IMR-90 (cell line): ENCODE data around the gene EML5. TPM values are rescaled to one million over a fixed set of nuclear protein-coding genes. Genes with fewer than 3 reads are reported as not detected.

ENCODE experiments used
- ATAC-seq: fragments of 200-7000 bp; cut with Tn5 transposase; 2 replicates; pipeline ENCODE4 v1.9.1; 2020; ENCODE audit warnings: low read depth, mild to moderate bottlenecking, moderate library complexity
- BruUV-seq: library from RNA; stranded (reverse); fragments of 400-500 nt; replicated peaks from 2 replicates; lab custom pipeline; 2021; lab: Mats Ljungman, UMichigan
- CTCF ChIA-PET: fragments of 300-600 bp; formaldehyde crosslinking; extraction: SDS; loops from one replicate; lab custom pipeline; 2021; ENCODE audit warnings: antibody characterized with exemption; lab: Yijun Ruan, JAX
- POLR2A ChIA-PET: fragments of 300-600 bp; sonication (Branson Sonifier 250); formaldehyde crosslinking; loops from one replicate; lab custom pipeline; 2022; ENCODE audit warnings: antibody characterized with exemption; ENCODE audit not compliant: unreplicated experiment; lab: Charles Lee
- DNase-seq: peaks from one replicate; pipeline ENCODE4 v3.0.0; 2013
- H2AFZ ChIP-seq: replicated peaks from 2 replicates; pipeline ENCODE3; 2013; ENCODE audit warnings: low read length, mild to moderate bottlenecking; ENCODE audit not compliant: poor library complexity
- H2AK5ac ChIP-seq: 2 replicates; pipeline ENCODE4 v1.6.1; 2013; ENCODE audit warnings: low read depth, low read length, inconsistent platforms
- H2AK9ac ChIP-seq: replicated peaks from 2 replicates; pipeline ENCODE3; 2013; ENCODE audit warnings: mild to moderate bottlenecking, low read depth, low read length, moderate library complexity; ENCODE audit not compliant: poor library complexity
- H2BK120ac ChIP-seq: 2 replicates; pipeline ENCODE4 v1.6.1; 2013; ENCODE audit warnings: low read depth, low read length, inconsistent platforms
- H2BK15ac ChIP-seq: 3 replicates; pipeline ENCODE4 v1.6.1; 2013; ENCODE audit warnings: low read depth, low read length, inconsistent platforms
- H2BK20ac ChIP-seq: 2 replicates; pipeline ENCODE4 v1.6.1; 2013; ENCODE audit warnings: low read depth, mild to moderate bottlenecking, inconsistent platforms, low read length, moderate library complexity
- H2BK5ac ChIP-seq: 2 replicates; pipeline ENCODE4 v1.6.1; 2013; ENCODE audit warnings: mild to moderate bottlenecking, low read depth, low read length, inconsistent platforms; ENCODE audit not compliant: poor library complexity, severe bottlenecking
- H3K14ac ChIP-seq: replicated peaks from 2 replicates; pipeline ENCODE4 v1.6.1; 2013; ENCODE audit warnings: low read depth, low read length, inconsistent platforms
- H3K18ac ChIP-seq: 2 replicates; pipeline ENCODE4 v1.6.1; 2013; ENCODE audit warnings: low read depth, low read length, control low read depth
- H3K23ac ChIP-seq: 2 replicates; pipeline ENCODE4 v1.6.1; 2013; ENCODE audit warnings: low read depth, low read length, inconsistent platforms
- H3K27ac ChIP-seq: 2 replicates; pipeline ENCODE4 v1.5.1; 2013; ENCODE audit warnings: mild to moderate bottlenecking, control low read depth, low read length; ENCODE audit not compliant: insufficient read depth
- H3K27me3 ChIP-seq: 2 replicates; pipeline ENCODE4 v1.6.1; 2013; ENCODE audit warnings: low read length; ENCODE audit not compliant: control insufficient read depth, insufficient read depth
- H3K36me3 ChIP-seq: 2 replicates; pipeline ENCODE4 v1.6.1; 2013; ENCODE audit warnings: low read length, mixed read lengths; ENCODE audit not compliant: control insufficient read depth, insufficient read depth
- H3K4ac ChIP-seq: 2 replicates; pipeline ENCODE4 v1.6.1; 2013; ENCODE audit warnings: low read depth, low read length, inconsistent platforms
- H3K4me1 ChIP-seq: 2 replicates; pipeline ENCODE4 v1.6.1; 2013; ENCODE audit warnings: low read length, mixed read lengths; ENCODE audit not compliant: control insufficient read depth, insufficient read depth
- H3K4me2 ChIP-seq: 2 replicates; pipeline ENCODE4 v1.6.1; 2013; ENCODE audit warnings: low read depth, mild to moderate bottlenecking, control low read depth, low read length, moderate library complexity
- H3K4me3 ChIP-seq: 2 replicates; pipeline ENCODE4 v1.5.1; 2013; ENCODE audit warnings: low read depth, mild to moderate bottlenecking, control low read depth, low read length, moderate library complexity; ENCODE audit not compliant: insufficient read depth
- H3K56ac ChIP-seq: 2 replicates; pipeline ENCODE4 v1.6.1; 2013; ENCODE audit warnings: low read length, inconsistent platforms; ENCODE audit not compliant: insufficient read depth; ENCODE audit errors: extremely low read depth
- H3K79me1 ChIP-seq, 2 experiments: 2 replicates each; pipeline ENCODE4 v1.6.1; 2013; ENCODE audit warnings: low read length in 2 of 2, inconsistent platforms in 1 of 2, low read depth in 1 of 2
- H3K9ac ChIP-seq: 2 replicates; pipeline ENCODE4 v1.6.1; 2013; ENCODE audit warnings: low read depth, low read length, control low read depth
- H3K9me1 ChIP-seq: 2 replicates; pipeline ENCODE4 v1.6.1; 2013; ENCODE audit warnings: low read length, inconsistent platforms; ENCODE audit not compliant: insufficient read depth
- H3K9me3 ChIP-seq: 2 replicates; pipeline ENCODE4 v1.6.1; 2013; ENCODE audit warnings: low read length; ENCODE audit not compliant: control insufficient read depth, insufficient read depth
- H4K20me1 ChIP-seq: 2 replicates; pipeline ENCODE4 v1.6.1; 2013; ENCODE audit warnings: low read length, inconsistent platforms; ENCODE audit not compliant: insufficient read depth
- H4K5ac ChIP-seq: 2 replicates; pipeline ENCODE4 v1.6.1; 2013; ENCODE audit warnings: mild to moderate bottlenecking, low read depth, low read length, control low read depth
- H4K8ac ChIP-seq, 2 experiments: 2 replicates each; pipeline ENCODE4 v1.6.1; 2013; ENCODE audit warnings: low read depth in 2 of 2, low read length in 2 of 2, control low read depth in 1 of 2, inconsistent platforms in 1 of 2
- H4K91ac ChIP-seq: 2 replicates; pipeline ENCODE4 v1.6.1; 2013; ENCODE audit warnings: low read depth, low read length, inconsistent platforms; ENCODE audit not compliant: insufficient read depth
- RAD21 ChIP-seq: IDR thresholded peaks from 2 replicates; pipeline ENCODE4 v1.6.1; 2012; ENCODE audit warnings: low read length, improper control_type of control experiment
- USF2 ChIP-seq: fragments of 150-350 bp; IDR thresholded peaks from 2 replicates; pipeline ENCODE4 v1.6.1; 2017; ENCODE audit warnings: mild to moderate bottlenecking, antibody characterized with exemption, low read length, low read depth
- WGBS, 2 experiments: methylation state at CpG; one replicate each; pipeline versions ENCODE4 v1.1.5 to v1.1.7; 2013; ENCODE audit warnings: missing lambda C conversion rate in 2 of 2; ENCODE audit not compliant: insufficient read length in 1 of 2; ENCODE audit errors: extremely low coverage in 2 of 2; 5-methylcytosine and 5-hydroxymethylcytosine counted together
- dilution Hi-C: fragments of 300-500 bp; cut with HindIII; formaldehyde crosslinking; loops from one replicate; pipeline ENCODE4 v1.14.3; 2018; ENCODE audit warnings: low sequenced_read_pairs; ENCODE audit not compliant: unreplicated experiment
- in situ Hi-C: fragments of 300-500 bp; cut with MboI; formaldehyde crosslinking; loops from 3 replicates; pipeline ENCODE4 v1.14.3; 2019; ENCODE audit warnings: low sequenced_read_pairs, inconsistent platforms, mixed read lengths
- intact Hi-C: fragments of 100-400 bp; cut with micrococcal nuclease; formaldehyde crosslinking; loops from 2 replicates; pipeline ENCODE4 v1.10.0; 2022
- polyA plus RNA-seq, 3 experiments: library from polyadenylated mRNA; depleted of rRNA; stranded (reverse); fragments of >200 nt; gene quantifications; 2 replicates each; pipeline ENCODE4 v1.2.3, GENCODE V29; 2012; ENCODE audit warnings: low replicate concordance in 1 of 3
- total RNA-seq: library from RNA; depleted of rRNA; stranded (reverse); fragments of >200 nt; gene quantifications from 2 replicates; pipeline ENCODE4 v1.2.3, GENCODE V29; 2012
- TF ChIP-seq, protein P1 (sequence below): conservative IDR thresholded peaks from 2 replicates; pipeline ENCODE4 v1.5.1; 2012; ENCODE audit warnings: mild to moderate bottlenecking, low read depth, low read length, improper control_type of control experiment

Gene EML5
- total and polyA plus RNA-seq, 2 of the 4 experiments (the other 2 are of a cell fraction), result 8.1 to 22.2 TPM

- Histone ChIP-seq H3K27me3 (no peaks in the 10 kb centered on the region), H3K9me1 (no peaks in the 10 kb centered on the region), H2AK9ac (no peak overlapping the region), H3K14ac (no peak overlapping the region), H3K4ac (no peak overlapping the region), H3K4me1 (peaks cover 7% of the 10 kb centered on the region), H4K8ac (no peak overlapping the region), H4K91ac (no peak overlapping the region), H2BK120ac (no peak overlapping the region), H4K20me1 (no peaks in the 10 kb centered on the region), H3K36me3 (peaks cover 16% of the 10 kb centered on the region), H2AFZ (no peak overlapping the region), H3K9ac (no peak overlapping the region), H3K4me3 (no peak overlapping the region), H3K9me3 (no peaks in the 10 kb centered on the region), H2BK5ac (no peak overlapping the region), H4K5ac (no peak overlapping the region), H2BK20ac (no peak overlapping the region), H3K23ac (no peak overlapping the region), H2AK5ac (no peak overlapping the region), H3K18ac (no peak overlapping the region), H3K79me1 (peaks cover 7 to 24% of the 10 kb centered on the region in 2 experiments; a peak in 3 of 4 replicates), H2BK15ac (no peak overlapping the region), H3K56ac (no peak overlapping the region), H3K27ac (no peak overlapping the region), H3K4me2 (no peak overlapping the region; the same call in 1 of the 2 replicates)
- intact Hi-C loops (no loop called here), in situ Hi-C loops (no loop called here), dilution Hi-C loops (no loop called here)
- ATAC-seq, result peak; percentile 41; the same call in 1 of the 2 replicates
- no CpG with 5 or more reads among the region's 1 CpG for WGBS, 2 experiments
- no TSS peak for BruUV-seq
- POLR2A ChIA-PET, result no interaction called here
- CTCF ChIA-PET, result no interaction called here
- TF ChIP-seq USF2 (no peak), RAD21 (no peak)
- TF ChIP-seq, protein P1, sequence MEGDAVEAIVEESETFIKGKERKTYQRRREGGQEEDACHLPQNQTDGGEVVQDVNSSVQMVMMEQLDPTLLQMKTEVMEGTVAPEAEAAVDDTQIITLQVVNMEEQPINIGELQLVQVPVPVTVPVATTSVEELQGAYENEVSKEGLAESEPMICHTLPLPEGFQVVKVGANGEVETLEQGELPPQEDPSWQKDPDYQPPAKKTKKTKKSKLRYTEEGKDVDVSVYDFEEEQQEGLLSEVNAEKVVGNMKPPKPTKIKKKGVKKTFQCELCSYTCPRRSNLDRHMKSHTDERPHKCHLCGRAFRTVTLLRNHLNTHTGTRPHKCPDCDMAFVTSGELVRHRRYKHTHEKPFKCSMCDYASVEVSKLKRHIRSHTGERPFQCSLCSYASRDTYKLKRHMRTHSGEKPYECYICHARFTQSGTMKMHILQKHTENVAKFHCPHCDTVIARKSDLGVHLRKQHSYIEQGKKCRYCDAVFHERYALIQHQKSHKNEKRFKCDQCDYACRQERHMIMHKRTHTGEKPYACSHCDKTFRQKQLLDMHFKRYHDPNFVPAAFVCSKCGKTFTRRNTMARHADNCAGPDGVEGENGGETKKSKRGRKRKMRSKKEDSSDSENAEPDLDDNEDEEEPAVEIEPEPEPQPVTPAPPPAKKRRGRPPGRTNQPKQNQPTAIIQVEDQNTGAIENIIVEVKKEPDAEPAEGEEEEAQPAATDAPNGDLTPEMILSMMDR, result no peak
- DNase-seq, result peak; percentile 64
Measured at GRCh38 chr14:88592031-88592430, 200.7 kb downstream of the EML5 start.
